GM21526 (cell line): ENCODE data around the gene PNKD.

Experiments
- ATAC-seq: cut with Tn5 transposase; IDR thresholded peaks from one replicate; pipeline ENCODE4 v1.9.1; 2021; ENCODE audit warnings: moderate library complexity; ENCODE audit not compliant: unreplicated experiment, low FRiP score

Gene PNKD

GRCh38 chr2:218334531-218334930 lies 64.2 kb downstream of the PNKD start:
- no peak for ATAC-seq

- ATAC-seq: no peak
Measured at GRCh38 chr2:218340656-218341055, 70.3 kb downstream of the PNKD start.

DNA sequence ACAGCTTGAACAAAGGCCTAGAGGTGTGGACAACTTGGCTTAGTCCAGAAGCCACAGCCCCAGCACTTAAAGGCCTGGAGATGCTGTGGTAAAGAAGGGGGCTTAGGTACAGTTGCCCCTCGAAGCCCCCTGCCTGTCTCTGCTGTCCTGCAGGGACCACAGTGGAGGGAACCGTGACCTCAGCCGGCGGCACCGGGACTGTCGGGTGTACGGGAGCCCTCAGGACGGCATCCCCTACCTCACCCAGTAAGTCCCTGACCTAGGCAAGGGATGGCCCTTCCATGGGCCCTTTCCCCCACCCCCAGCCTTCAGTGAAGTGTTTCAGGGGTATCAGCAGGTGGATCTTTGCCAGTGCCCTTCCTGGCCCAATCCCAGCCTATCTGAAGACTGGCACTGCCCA lies 71.1 kb downstream of the PNKD start:
- no peak for ATAC-seq

- no peak for ATAC-seq
Measured at GRCh38 chr2:218342837-218343236, 72.5 kb downstream of the PNKD start.

DNA sequence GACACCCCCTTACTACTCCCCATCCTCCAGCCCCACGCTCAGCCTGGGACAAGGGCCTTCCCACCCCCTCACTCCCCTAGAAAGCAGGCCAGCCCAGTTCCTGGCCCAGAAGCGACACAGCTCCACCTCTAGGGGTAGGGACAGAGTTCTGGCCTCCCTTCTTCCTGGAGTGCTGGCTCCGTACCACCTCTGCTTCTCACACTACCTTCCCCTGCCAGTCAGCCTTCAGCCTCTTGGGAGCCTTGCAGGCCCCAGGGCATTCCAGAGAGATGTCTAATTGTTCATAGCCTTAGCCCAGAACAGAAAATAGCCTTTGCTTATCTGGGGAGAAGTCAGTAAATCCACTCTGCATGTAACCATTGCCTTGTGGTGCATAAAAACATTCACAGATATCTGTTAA lies 73.3 kb downstream of the PNKD start:
- no peak for ATAC-seq

DNA sequence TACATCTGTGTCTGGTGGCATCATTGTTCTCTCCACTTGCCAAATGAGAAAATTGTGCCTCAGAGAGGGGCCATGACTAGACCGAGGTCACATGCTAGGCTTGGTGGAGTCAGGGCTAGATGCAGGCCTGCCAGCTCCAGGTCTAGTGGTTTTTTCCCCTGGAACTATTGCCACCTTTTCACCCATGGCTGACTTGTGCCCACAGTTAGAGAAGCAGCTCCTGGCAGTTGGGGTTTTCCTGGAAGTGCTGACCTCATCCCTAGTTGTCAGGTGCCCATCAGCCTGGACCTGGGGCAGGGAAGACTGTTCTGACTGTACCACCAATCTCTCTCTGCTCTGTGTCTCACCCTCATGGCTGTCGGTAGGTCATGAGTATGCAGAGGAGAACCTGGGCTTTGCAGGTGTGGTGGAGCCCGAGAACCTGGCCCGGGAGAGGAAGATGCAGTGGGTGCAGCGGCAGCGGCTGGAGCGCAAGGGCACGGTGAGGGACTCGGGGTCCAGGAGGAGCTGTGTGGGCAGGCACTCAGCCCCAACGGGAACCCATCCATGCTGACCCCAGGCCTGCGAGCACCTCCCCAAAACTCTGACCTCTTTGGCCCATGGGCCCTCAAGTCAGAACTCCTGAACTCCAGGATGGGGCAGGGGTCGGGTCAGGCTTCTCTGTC lies 73.9 kb downstream of the PNKD start:
- ATAC-seq: no peak

DNA sequence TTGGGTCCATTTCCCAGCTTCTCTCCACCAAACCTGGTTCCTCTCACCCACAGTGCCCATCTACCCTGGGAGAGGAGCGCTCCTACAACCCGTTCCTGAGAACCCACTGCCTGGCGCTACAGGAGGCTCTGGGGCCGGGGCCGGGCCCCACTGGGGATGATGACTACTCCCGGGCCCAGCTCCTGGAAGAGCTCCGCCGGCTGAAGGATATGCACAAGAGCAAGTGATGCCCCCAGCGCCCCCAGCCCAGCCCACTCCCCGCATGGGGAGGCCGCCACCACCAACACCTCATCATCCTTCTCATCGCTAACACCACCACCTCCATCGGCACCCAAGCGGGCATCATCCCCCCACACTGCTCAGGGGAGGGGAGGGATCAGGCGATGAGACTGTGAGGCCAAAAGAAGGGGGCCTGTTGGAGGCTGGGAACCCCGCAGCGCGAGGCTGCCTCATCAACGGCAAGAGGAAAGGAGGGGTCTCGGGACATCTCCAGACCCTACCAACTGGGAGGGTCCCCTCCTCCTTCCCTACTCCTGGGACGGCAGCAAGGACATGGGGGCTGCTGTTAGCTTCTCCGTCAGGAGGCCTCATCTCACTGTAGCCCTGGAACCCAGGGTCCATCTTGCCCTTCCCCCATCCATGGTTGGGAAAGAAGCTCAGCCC lies 74.6 kb downstream of the PNKD start:
- no peak for ATAC-seq

- no peak for ATAC-seq
Measured at GRCh38 chr2:218345491-218346236, 75.3 kb downstream of the PNKD start.

DNA sequence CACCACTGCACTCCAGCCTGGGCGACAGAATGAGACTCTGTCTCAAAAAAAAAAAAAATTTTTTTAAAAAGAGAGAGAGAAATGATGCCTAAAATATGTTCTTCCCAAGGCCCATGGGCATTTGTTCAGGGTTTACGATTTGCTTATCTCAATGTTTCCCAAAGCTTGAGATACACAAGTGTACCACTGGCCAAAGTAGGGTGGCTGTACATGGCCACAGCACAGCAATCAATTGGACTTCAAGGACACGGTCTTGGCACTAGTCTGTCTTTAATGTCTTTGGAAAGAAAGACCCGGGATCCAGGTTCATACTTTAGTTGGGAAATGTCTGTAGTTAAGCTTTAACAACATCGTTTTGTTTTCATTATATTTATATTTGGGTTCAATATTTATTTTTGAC lies 76.9 kb downstream of the PNKD start:
- no peak for ATAC-seq

GRCh38 chr2:218354045-218354444 lies 83.7 kb downstream of the PNKD start:
- no peak for ATAC-seq

- no peak for ATAC-seq
Measured at GRCh38 chr2:218354850-218355443, 84.6 kb downstream of the PNKD start.

- ATAC-seq: no peak
Measured at GRCh38 chr2:218357236-218358177, 87.2 kb downstream of the PNKD start.

GRCh38 chr2:218360453-218360852 lies 90.1 kb downstream of the PNKD start:
- no peak for ATAC-seq

- no peak for ATAC-seq
Measured at GRCh38 chr2:218362606-218363005, 92.3 kb downstream of the PNKD start.

DNA sequence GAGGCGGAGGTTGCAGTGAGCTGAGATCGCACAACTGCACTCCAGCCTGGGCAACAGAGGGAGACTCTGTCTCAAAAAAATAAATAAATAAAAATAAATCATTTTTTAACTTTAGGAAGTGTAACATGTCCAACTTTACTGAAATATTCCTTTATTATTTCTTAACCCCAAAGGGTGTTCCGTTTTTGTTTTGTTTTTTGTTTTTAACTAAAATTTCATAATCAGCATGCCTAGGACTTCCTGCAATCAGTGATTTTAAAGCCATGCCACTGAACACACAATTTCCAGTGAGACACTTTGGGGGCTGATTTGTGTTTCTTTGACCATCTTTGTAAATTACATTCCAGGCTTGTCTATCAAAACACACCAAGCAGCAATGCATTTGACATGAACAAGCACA lies 93.4 kb downstream of the PNKD start:
- ATAC-seq: no peak

DNA sequence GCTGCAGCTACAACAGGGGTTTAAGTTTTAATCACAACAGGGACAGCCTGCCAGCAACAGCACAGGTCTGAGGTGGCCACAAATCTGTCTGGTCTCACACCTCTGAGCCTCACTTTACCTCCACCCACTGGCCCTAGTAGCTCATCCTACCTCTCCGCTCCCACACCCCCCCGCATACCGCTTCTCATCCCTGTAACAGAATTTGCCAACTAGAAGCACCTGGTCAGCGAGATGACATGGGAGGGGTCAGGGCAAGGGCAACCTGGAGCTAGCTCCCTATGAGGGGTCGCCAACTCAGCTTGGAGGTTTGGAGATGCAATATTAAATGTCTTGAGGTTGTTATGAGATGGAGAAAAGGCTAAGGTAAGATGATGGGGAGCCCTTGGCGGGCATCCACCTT lies 93.9 kb downstream of the PNKD start:
- ATAC-seq: no peak

GRCh38 chr2:218366621-218367414 lies 96.5 kb downstream of the PNKD start:
- no peak for ATAC-seq

DNA sequence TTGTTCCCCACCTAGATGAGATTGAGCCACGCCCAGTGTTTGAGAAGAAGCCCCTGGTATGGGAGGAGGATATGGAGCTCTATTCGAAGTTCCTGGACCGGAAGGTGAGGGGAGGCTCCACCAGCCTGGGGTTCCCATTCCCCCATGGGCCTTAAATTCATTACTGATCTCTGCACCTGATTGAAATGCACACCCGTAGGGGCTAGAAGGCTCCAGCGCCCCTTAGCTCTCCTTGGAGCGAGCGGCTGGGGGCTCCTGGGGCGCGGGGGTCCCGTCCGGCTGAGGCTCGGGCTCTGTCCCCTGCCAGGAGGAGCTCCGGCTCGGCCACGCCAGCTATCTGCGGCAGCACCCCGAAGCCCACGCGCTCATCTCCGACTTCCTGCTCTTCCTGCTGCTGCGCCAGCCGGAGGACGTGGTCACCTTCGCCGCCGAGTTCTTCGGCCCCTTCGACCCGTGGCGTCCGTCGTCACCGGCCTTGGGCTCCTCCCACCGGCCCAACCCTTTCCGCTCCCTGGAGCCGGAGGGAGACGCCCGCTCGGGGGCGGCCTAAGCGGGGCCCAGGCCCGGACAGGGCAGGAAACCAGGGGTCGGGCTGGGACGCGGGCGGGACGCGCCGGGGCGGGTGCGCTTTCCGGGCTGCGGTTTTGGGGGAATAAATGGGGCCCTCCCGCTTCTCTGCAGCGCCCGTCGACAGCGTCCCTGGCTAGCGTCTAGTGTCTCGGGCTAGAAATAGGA lies 97.3 kb downstream of the PNKD start:
- peak; percentile 88 for ATAC-seq

GRCh38 chr2:218368150-218368528 lies 97.8 kb downstream of the PNKD start:
- no peak for ATAC-seq
